ENCODE data around the gene NR5A2.

Gene NR5A2

GRCh38 chr1:200037904-200038303, 10.4 kb downstream of the NR5A2 start:
- H3K27ac ChIP-seq (ENCODE audit: extremely low read depth, low read depth, low read length): no peak overlapping the region
- no peaks in the 10 kb centered on the region for H3K36me3 ChIP-seq (ENCODE audit: control insufficient read depth in 2 of 2, insufficient read depth in 1 of 2, low read length in 2 of 2)
- no peak overlapping the region for H3K4me3 ChIP-seq (ENCODE audit: low read depth, low read length)
- H3K9me3 ChIP-seq (ENCODE audit: control insufficient read depth, insufficient read depth, low read depth, low read length): no peaks in the 10 kb centered on the region
- H3K4me1 ChIP-seq (ENCODE audit: control insufficient read depth, insufficient read depth, low read length): peaks cover 5% of the 10 kb centered on the region; the same call in 1 of the 2 replicates
- POLR2A ChIA-PET: interaction anchor here (1.1 kb wide), 1 partner anchor 9 kb away, joined by 4 read pairs; no protein-coding TSS in a partner anchor
- CTCF ChIA-PET: interaction anchor here (0.6 kb wide), 1 partner anchor 353 kb away, joined by 3 read pairs; no protein-coding TSS in a partner anchor
- TF ChIP-seq ZNF174 (tag by site-specific recombination; IDR thresholded peaks at IDR 0.05) (no peak), ZNF571 (tag by site-specific recombination; IDR thresholded peaks at IDR 0.05) (no peak), GLIS1 (tag by site-specific recombination; IDR thresholded peaks at IDR 0.05) (no peak), ZNF341 (tag by site-specific recombination; IDR thresholded peaks at IDR 0.05; ENCODE audit: low read depth) (no peak), ZNF148 (tag by site-specific recombination; IDR thresholded peaks at IDR 0.05; ENCODE audit: borderline replicate concordance) (no peak), KLF16 (tag by site-specific recombination; IDR thresholded peaks at IDR 0.05) (no peak), ZNF488 (tag by site-specific recombination; IDR thresholded peaks at IDR 0.05) (no peak), GLI4 (tag by site-specific recombination; IDR thresholded peaks at IDR 0.05) (no peak), ATF2 (tag by site-specific recombination; IDR thresholded peaks at IDR 0.05; ENCODE audit: low read depth) (no peak), ZBTB6 (tag by site-specific recombination; IDR thresholded peaks at IDR 0.05) (no peak), ZNF560 (tag by site-specific recombination; IDR thresholded peaks at IDR 0.05; ENCODE audit: borderline replicate concordance) (no peak), ZNF302 (tag by site-specific recombination; IDR thresholded peaks at IDR 0.05; ENCODE audit: low read depth) (no peak), ZNF292 (tag by site-specific recombination; IDR thresholded peaks at IDR 0.05; ENCODE audit: borderline replicate concordance, low read depth) (no peak)

- Histone ChIP-seq H3K36me3 (ENCODE audit: control insufficient read depth in 2 of 2, insufficient read depth in 1 of 2, low read length in 2 of 2) (no peaks in the 10 kb centered on the region), H3K9me3 (ENCODE audit: control insufficient read depth, insufficient read depth, low read depth, low read length) (no peaks in the 10 kb centered on the region), H3K4me1 (ENCODE audit: control insufficient read depth, insufficient read depth, low read length) (peaks cover 5% of the 10 kb centered on the region; the same call in 1 of the 2 replicates), H3K27ac (ENCODE audit: extremely low read depth, low read depth, low read length) (no peak overlapping the region), H3K4me3 (ENCODE audit: low read depth, low read length) (no peak overlapping the region)
- TF ChIP-seq INSM2 (tag by site-specific recombination; IDR thresholded peaks at IDR 0.05) (no peak), ZNF174 (tag by site-specific recombination; IDR thresholded peaks at IDR 0.05) (no peak), ZSCAN23 (tag by site-specific recombination; IDR thresholded peaks at IDR 0.05) (no peak), ZNF350 (tag by site-specific recombination; IDR thresholded peaks at IDR 0.05) (no peak), ZNF16 (tag by site-specific recombination; IDR thresholded peaks at IDR 0.05; ENCODE audit: low read depth) (no peak), EGR2 (tag by site-specific recombination; IDR thresholded peaks at IDR 0.05; ENCODE audit: low read depth) (peak; percentile 22; the same call in 1 of the 2 replicates), PRDM6 (tag by site-specific recombination; IDR thresholded peaks at IDR 0.05) (no peak)
- CTCF ChIA-PET: no interaction called here
- POLR2A ChIA-PET: interaction anchor here (0.7 to 1.1 kb wide), 2 partner anchors 9 kb away, joined by 3 to 4 read pairs; no protein-coding TSS in a partner anchor
Observed at GRCh38 chr1:200038325-200038980, 10.9 kb downstream of the NR5A2 start.

Measured in HEK293 (cell line).